Stimulated activated CD4-positive, alpha-beta T cell treated with anti-CD3 and anti-CD28 coated beads, Interleukin-2, amount 100 ng/mL, for 24 hours (primary cell): ENCODE measurements around the gene F2RL3.
"Not testable (repeated sequence)": the region's sequence is repeated elsewhere in the genome, so short reads cannot be mapped to it uniquely, and the experiment has no call there.

ENCODE experiments used
- DNase-seq, 2 donors: peaks; one replicate each; pipeline ENCODE4 v3.0.0-alpha.2; 2020

F2RL3 gene

GRCh38 chr19:16888629-16889365, at the start of gene F2RL3:
Gene F2RL3, plus strand, starts transcription at chr19:16888999. Its CDS starts 191 bp downstream, at chr19:16889190.
- DNase-seq: no peak

DNA sequence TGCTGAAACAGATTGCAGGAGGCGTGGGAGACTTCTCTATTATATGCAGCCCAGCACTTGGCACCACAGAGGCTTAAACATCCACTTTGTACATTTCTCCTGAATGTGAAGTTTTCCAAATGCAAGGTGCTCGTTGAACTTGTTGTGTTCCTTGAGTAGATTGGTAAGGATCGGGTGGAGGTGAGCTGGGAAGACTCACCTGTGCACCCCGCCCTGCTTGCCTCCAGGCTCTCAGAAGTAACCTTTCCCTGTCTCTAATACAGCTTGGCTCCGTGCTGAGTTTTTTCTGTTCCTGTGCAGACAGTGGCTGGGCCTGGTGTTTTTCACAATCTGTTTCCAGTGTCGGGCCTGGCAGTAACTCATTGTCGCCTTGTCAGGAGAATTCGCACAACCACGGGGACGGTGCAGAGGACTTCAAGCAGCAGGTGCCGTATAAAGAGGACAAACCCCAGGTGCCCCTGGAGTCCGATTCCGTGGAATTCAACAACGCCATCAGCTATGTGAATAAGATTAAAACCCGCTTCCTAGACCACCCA, 47.3 kb upstream of the F2RL3 start:
- DNase-seq: no peak

GRCh38 chr19:16846901-16847300, 41.9 kb upstream of the F2RL3 start:
- DNase-seq: no peak

DNA sequence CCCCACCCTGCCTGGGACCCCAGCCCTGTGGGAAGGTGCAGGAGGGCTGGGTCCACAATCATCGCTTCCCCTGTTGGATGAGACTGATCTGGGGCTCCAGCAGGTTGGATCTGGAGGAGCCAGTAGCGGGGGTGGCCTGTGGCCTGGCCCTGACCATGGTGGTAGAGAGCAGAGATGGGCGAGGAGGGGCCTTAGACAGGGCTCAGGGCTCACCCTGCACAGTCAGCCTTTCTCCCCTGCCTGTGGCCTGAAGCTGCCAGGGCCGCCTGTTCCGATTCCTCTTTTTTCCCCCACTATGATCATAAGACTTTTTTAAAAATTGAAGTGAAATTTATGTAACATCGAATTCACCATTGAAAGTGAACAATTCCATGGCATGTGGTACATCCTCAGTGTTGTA, 41.4 kb upstream of the F2RL3 start:
- no peak for DNase-seq

DNA sequence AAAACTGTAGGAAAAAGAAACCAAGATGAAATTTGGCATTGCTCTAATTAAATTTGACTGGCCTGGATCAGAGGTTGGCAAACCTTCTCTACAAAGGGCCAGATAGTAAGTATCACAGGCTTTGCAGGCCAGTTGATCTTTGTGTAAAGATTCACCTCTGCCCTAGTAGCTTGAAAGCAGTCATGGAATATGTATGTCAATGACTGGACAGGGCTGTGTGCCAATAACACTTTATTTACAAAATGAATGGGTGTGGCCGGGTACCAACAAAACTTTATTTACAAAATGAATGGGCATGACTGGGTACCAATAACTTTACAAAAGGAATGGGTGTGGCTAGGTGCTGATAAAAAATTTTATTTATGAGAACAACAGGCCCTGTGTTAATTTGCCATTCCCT, 39.6 kb upstream of the F2RL3 start:
- no peak for DNase-seq

- no peak for DNase-seq
These were observed 38.7 kb upstream of the F2RL3 start for GRCh38 chr19:16850133-16850532.

DNA sequence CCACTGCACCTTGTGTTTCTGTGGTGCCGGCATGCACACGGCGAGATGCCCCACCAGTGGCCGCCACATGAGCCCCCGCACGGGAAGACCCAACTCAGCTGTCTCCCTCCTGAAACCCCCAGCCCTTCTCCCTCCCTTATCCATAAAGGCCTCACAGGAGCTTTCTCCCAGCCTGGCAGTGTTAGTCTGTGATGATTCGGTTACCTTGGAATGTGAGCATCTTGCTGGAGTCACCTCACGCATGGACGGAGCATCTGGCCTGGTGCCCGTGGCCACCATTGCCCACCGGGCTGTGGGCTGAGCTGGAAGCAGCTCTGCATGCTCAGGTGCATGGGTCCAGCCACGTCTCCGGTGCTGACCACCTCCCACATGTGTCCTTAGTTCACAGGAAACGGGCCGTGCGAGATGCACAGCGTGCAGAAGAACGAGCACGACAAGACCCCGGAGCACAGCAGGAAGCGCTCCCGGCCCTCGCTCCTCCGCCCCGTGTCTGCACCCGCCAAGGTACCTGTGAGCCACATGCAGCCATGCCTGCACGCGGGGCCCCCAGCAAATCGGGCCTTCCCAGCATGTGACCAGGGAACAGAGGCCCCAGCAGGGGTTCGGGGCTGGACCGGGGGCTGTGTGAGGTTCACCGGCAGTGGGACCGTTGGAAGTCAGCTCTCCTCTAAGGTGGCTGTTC, 37.6 kb upstream of the F2RL3 start:
- no peak for DNase-seq

DNA sequence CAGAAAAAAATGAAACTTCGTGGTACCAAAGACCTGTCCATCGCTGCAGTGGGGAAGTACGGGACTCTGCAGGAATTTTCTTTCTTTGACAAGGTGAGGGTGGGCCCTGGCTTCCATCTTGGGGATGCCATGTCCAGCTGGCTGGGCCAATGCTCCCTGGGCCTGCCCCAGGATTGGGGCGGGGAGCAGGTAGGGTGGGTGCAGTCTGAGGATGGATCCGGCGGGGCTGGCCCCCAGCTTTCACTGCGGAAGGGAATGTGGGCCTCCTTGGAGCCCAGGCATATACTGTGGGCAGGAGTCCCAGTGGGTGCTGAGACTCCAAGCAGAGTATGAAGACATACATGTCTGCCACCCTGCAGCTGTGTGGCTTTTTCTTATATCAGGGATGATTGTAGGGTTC, 35.7 kb upstream of the F2RL3 start:
- DNase-seq: no peak

- no peak for DNase-seq
These were observed 32.7 kb upstream of the F2RL3 start for GRCh38 chr19:16856091-16856490.

GRCh38 chr19:16859626-16860025, 29.2 kb upstream of the F2RL3 start:
- no peak for DNase-seq

GRCh38 chr19:16860118-16860517, 28.7 kb upstream of the F2RL3 start:
- DNase-seq: no peak

GRCh38 chr19:16861011-16861410, 27.8 kb upstream of the F2RL3 start:
- DNase-seq: no peak

GRCh38 chr19:16861834-16862233, 27.0 kb upstream of the F2RL3 start:
- DNase-seq: no peak

GRCh38 chr19:16862826-16863415, 25.9 kb upstream of the F2RL3 start:
- no peak for DNase-seq

DNA sequence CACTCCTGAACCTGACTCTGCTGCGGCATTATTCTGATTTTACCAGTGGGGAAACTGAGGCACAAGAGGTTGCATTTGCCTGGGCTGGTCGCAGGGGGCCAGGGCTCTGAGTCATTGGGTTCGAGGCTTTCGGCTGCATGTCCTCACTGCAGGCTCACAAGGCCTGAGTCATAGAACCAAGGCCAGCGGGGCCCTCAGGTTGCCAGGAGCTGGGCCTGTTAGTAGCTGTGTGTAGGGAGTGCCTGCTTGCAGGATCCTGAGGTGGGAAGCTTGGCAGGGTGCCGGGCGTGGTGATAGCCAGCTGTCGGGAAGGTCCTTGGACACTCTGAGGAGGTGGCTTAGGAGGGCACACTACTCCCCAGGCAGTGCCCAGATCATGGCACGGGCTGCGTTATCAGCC, 21.6 kb upstream of the F2RL3 start:
- no peak for DNase-seq

GRCh38 chr19:16868423-16869130, 20.2 kb upstream of the F2RL3 start:
- no peak for DNase-seq

- no peak for DNase-seq
These were observed 19.3 kb upstream of the F2RL3 start for GRCh38 chr19:16869331-16869972.

- DNase-seq: no peak
These were observed 16.9 kb upstream of the F2RL3 start for GRCh38 chr19:16871871-16872270.

- DNase-seq: no peak
These were observed 16.1 kb upstream of the F2RL3 start for GRCh38 chr19:16872728-16873127.

DNA sequence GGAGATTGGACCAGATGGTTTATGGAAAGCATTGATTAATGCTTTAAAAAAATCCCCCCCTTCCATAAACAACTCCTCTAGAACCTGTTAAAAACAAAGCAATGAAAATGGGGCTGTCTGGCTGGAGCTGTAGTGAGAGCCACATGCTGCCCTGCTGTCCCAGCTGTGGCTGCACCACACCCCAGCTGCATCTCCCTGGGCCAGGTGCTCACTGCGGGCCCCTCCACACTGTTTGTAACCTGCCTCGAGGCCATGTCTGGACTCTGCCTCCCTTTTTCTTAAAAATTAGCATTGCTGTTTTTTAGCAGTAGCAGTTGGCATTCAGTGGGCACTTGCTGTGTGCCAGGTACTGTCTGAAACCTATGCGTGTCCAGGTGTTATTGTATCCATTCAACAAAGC, 15.2 kb upstream of the F2RL3 start:
- no peak for DNase-seq

DNA sequence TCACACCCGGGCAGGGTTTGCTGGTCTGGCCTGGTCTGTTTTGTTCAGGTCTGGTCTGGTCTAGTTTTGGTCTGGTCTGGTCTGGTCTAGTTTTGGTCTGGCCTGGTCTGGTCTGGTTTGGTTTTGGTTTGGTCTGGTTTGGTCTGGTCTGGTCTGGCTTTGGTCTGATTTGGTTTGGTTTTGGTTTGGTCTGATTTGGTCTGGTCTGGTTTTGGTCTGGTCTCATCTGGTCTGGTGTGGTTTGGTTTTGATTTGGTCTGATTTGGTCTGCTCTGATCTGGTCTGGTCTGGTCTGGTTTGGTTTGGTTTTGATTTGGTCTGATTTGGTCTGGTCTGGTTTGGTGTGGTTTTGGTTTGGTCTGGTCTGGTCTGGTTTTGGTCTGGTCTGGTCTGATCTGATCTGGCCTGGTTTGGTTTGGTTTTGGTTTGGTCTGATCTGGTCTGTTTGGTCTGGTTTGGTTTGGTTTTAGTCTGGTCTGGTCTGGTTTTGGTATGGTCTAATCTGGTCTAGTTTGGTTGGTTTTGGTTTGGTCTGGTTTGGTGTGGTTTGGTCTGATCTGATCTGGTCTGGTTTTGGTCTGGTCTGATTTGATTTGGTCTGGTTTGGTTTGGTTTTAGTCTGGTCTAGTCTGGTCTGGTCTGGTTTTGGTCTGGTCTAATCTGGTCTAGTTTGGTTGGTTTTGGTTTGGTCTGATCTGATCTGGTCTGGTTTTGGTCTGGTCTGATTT, 14.4 kb upstream of the F2RL3 start:
- no peak for DNase-seq

DNA sequence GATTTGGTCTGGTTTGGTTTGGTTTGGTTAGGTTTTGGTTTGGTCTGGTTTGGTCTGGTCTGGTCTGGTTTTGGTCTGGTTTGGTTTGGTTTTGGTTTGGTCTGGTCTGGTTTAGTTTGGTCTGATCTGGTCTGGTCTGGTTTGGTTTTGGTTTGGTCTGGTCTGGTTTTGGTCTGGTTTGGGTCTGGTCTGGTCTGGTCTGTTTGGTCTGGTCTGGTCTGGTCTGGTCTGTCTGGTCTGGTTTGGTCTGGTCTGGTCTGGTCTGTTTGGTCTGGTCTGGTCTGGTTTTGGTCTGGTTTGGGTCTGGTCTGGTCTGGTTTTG, 13.9 kb upstream of the F2RL3 start:
- DNase-seq: not testable (repeated sequence)
